Measurements from ENCODE around the gene PACRGL. TPM values are rescaled to one million over a fixed set of nuclear protein-coding genes. Genes with fewer than 3 reads are reported as not detected.

Gene PACRGL
- total RNA-seq, 1 donor from 2014 or later, result 23.0 TPM

DNA sequence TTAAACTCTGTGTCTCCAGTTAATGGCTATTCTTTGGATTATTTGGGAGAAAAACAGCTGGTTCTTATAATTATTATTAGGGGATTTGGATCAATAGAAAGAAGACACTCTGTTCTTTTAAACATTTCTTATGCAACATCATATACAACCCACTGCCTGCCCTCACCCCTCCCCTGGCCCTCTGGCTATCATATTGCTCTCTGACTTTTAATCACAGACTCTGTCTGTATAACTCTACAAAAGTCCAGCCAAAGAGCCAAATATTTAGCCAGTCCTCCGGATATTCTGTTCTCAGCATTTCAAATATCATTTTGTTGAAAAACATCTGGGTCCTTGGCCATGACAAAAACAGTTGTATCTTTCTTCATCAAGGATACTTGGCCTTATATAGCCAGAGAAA lies 19.0 kb upstream of the PACRGL start:
- DNase-seq (ENCODE audit: low read depth), result no peak
- no peaks in the 10 kb centered on the region for H3K27me3 ChIP-seq (ENCODE audit: control insufficient read depth, insufficient read depth, low read length)
- TF ChIP-seq, protein P1, sequence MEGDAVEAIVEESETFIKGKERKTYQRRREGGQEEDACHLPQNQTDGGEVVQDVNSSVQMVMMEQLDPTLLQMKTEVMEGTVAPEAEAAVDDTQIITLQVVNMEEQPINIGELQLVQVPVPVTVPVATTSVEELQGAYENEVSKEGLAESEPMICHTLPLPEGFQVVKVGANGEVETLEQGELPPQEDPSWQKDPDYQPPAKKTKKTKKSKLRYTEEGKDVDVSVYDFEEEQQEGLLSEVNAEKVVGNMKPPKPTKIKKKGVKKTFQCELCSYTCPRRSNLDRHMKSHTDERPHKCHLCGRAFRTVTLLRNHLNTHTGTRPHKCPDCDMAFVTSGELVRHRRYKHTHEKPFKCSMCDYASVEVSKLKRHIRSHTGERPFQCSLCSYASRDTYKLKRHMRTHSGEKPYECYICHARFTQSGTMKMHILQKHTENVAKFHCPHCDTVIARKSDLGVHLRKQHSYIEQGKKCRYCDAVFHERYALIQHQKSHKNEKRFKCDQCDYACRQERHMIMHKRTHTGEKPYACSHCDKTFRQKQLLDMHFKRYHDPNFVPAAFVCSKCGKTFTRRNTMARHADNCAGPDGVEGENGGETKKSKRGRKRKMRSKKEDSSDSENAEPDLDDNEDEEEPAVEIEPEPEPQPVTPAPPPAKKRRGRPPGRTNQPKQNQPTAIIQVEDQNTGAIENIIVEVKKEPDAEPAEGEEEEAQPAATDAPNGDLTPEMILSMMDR (IDR thresholded peaks at IDR 0.05; ENCODE audit: insufficient read depth, low read length, poor library complexity, severe bottlenecking), result no peak
- no peak overlapping the region for H3K4me3 ChIP-seq (ENCODE audit: low read depth, low read length)
- H3K36me3 ChIP-seq (ENCODE audit: control insufficient read depth, insufficient read depth, low read length), result no peaks in the 10 kb centered on the region

DNA sequence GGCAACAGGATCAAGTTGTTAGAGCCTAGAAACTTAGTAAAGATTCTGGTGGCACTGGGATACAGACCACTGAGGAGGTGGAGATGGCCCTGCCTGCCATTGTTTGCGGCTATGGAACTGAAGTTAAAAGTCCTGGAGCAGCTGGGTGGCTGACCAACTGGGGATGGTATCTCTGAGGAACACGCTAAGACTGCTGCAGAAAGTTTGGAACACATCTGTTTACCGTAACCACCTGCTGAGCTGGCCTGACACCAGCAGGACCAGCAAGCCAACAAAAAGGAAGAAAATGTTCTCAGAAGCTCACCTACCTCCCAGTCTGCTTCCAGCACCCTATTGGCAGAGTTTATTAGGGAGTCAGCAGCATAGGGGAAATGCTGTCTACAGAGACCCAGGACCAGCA lies 17.4 kb upstream of the PACRGL start:
- TF ChIP-seq, protein P1 (IDR thresholded peaks at IDR 0.05; ENCODE audit: insufficient read depth, low read length, poor library complexity, severe bottlenecking), result no peak
- H3K27me3 ChIP-seq (ENCODE audit: control insufficient read depth, insufficient read depth, low read length), result no peaks in the 10 kb centered on the region
- no peak for DNase-seq (ENCODE audit: low read depth)
- no peaks in the 10 kb centered on the region for H3K36me3 ChIP-seq (ENCODE audit: control insufficient read depth, insufficient read depth, low read length)
- H3K4me3 ChIP-seq (ENCODE audit: low read depth, low read length), result no peak overlapping the region

DNA sequence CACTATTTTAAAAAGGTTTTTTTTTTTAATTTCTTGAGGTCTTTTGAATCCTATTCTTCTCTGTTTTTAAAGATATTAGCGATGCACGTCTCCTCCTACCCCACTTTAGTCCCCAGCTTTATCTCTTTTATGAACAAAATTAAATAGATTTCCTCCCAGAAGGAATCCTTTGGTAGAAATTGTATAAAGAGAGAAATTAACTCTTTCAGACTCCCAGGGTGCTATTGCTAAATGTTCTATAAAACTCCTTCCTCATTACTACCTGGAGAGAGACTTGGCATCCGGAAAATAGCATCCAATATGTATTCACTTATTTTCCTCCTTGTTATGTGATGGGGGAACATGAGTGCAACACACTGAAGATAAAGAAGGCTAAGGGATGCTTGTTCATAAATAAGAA lies 16.5 kb upstream of the PACRGL start:
- H3K36me3 ChIP-seq (ENCODE audit: control insufficient read depth, insufficient read depth, low read length), result no peaks in the 10 kb centered on the region
- no peak for DNase-seq (ENCODE audit: low read depth)
- no peak overlapping the region for H3K4me3 ChIP-seq (ENCODE audit: low read depth, low read length)
- TF ChIP-seq, protein P1 (IDR thresholded peaks at IDR 0.05; ENCODE audit: insufficient read depth, low read length, poor library complexity, severe bottlenecking), result no peak
- H3K27me3 ChIP-seq (ENCODE audit: control insufficient read depth, insufficient read depth, low read length), result no peaks in the 10 kb centered on the region

DNA sequence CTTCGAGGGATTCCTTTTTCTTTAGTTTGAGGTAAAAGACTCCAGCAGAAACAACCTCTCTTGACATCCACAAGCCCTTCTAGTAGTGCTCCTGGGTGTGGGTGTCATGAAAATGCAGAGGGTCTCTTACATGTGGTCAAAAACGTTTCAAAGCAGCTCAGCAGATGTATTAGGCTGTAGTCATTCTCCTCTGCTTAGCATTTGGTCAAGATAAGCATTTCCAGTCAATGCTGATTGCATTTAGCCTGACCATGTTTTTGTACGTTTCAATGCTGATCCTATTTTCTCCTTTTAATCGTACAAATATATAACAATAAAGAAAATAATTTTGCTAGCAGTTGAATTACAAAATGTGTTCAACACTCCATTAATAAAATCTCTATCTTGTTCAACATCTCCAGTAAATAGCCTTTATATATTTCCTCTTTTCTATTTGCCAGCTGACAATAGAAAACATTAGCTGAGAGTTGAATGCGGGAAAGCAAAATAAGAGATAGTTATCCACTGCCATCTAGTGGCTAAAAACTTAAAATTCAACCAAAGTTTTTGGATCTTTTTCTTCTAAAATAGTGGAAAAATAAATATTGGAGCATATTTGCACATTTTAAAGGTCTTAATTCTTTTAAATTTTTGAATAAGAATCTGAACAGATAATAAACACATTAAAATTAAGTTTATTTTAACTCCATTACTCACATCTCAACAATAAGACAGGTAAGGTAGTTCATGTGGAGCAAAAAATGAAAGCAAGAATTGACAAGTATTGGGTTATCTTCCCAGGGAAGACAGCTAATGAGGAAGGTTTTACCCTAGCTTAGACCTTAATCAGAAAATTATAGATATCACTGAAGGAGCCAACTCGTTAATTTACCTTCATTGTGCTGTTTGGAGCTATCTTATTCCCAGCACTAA lies 15.2 kb upstream of the PACRGL start:
- Histone ChIP-seq H3K27me3 (ENCODE audit: control insufficient read depth, insufficient read depth, low read length) (no peaks in the 10 kb centered on the region), H3K36me3 (ENCODE audit: control insufficient read depth, insufficient read depth, low read length) (no peaks in the 10 kb centered on the region), H3K4me3 (ENCODE audit: low read depth, low read length) (no peak overlapping the region)
- TF ChIP-seq, protein P1 (IDR thresholded peaks at IDR 0.05; ENCODE audit: insufficient read depth, low read length, poor library complexity, severe bottlenecking), result peak; percentile 37
- no peak for DNase-seq (ENCODE audit: low read depth)

DNA sequence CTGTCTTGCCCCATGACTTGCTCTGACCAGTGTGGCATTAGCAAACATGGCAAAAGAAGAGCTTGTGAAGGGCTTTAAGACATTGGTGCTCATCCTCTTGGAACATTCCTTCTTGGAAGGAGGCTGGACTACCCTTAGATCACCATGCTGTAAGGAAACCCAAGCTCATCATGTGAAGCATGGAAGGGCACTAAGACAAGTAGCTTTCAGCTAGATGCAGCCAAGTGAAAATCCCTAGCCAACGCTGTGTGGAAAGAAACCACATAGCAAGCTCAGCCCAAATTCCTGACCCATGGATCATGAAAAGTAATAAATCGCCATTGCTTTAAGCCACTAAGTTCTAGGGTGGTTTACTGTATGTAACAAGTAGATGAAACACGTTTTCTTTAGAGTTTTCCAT lies 12.4 kb upstream of the PACRGL start:
- DNase-seq (ENCODE audit: low read depth), result peak; percentile 88
- H3K4me3 ChIP-seq (ENCODE audit: low read depth, low read length), result no peak overlapping the region
- no peaks in the 10 kb centered on the region for H3K36me3 ChIP-seq (ENCODE audit: control insufficient read depth, insufficient read depth, low read length)
- H3K27me3 ChIP-seq (ENCODE audit: control insufficient read depth, insufficient read depth, low read length), result no peaks in the 10 kb centered on the region
- TF ChIP-seq, protein P1 (IDR thresholded peaks at IDR 0.05; ENCODE audit: insufficient read depth, low read length, poor library complexity, severe bottlenecking), result no peak
